Measurements from ENCODE around the gene SDSL. TPM values are rescaled to one million over a fixed set of nuclear protein-coding genes. Genes with fewer than 3 reads are reported as not detected.
A peak's percentile ranks its signal among the peaks of the same experiment; 100 is the strongest.

Gene SDSL
- total RNA-seq, 2 experiments from 2014 or later: not detected

DNA sequence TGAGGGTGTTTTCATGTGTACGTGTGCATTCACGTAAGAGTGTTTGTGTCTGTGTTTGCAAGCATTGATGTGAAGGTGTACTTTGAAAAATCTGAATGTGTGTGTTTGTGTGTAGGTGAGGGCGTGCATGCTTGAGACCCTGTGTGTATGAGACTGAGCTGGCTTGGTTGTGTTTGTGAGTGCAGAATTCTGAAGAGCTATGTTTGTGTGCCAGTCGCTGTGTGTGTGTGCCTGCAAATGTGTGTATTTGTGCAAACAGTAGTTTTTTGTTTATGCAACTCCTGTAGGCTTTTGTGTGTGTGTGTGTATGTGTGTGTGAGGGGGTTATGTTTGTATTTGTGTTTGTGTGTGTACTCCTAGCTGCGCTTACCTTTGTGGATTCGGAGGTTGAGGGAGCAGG, 51.2 kb downstream of the SDSL start:
- DNase-seq (ENCODE audit: low spot score): no peak
- Histone ChIP-seq H2AFZ (ENCODE audit: low read length) (no peak overlapping the region), H3K4me2 (ENCODE audit: low read length) (no peak overlapping the region), H3K4me1 (ENCODE audit: insufficient read depth, low read length, poor library complexity, severe bottlenecking) (no peaks in the 10 kb centered on the region), H3K36me3 (ENCODE audit: insufficient read depth, low read length) (no peaks in the 10 kb centered on the region), H3K4me3 (ENCODE audit: low read depth, low read length, poor library complexity, severe bottlenecking) (no peak overlapping the region), H3K9me3 (ENCODE audit: low read length) (no peaks in the 10 kb centered on the region), H3K27ac (ENCODE audit: low read depth, low read length, poor library complexity, severe bottlenecking) (no peak overlapping the region), H3K79me2 (ENCODE audit: insufficient read depth, low read depth, low read length) (no peaks in the 10 kb centered on the region), H3K9me2 (ENCODE audit: insufficient read depth, low read length) (no peaks in the 10 kb centered on the region), H4K20me1 (ENCODE audit: insufficient read depth, low read length) (no peaks in the 10 kb centered on the region)
- intact Hi-C loops (cut with micrococcal nuclease; ENCODE audit: unreplicated experiment): no loop called here
- ChIA-PET CTCF (ENCODE audit: unreplicated experiment) (interaction anchor here (0.6 to 0.7 kb wide), 2 partner anchors 59 to 507 kb away, joined by 3 read pairs; no protein-coding TSS in a partner anchor), POLR2A (no interaction called here)
- TF ChIP-seq, protein P1, sequence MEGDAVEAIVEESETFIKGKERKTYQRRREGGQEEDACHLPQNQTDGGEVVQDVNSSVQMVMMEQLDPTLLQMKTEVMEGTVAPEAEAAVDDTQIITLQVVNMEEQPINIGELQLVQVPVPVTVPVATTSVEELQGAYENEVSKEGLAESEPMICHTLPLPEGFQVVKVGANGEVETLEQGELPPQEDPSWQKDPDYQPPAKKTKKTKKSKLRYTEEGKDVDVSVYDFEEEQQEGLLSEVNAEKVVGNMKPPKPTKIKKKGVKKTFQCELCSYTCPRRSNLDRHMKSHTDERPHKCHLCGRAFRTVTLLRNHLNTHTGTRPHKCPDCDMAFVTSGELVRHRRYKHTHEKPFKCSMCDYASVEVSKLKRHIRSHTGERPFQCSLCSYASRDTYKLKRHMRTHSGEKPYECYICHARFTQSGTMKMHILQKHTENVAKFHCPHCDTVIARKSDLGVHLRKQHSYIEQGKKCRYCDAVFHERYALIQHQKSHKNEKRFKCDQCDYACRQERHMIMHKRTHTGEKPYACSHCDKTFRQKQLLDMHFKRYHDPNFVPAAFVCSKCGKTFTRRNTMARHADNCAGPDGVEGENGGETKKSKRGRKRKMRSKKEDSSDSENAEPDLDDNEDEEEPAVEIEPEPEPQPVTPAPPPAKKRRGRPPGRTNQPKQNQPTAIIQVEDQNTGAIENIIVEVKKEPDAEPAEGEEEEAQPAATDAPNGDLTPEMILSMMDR (conservative IDR thresholded peaks at IDR 0.05; ENCODE audit: low read length): no peak
- no peak for TF ChIP-seq EZH2phosphoT487 (IDR thresholded peaks at IDR 0.05; ENCODE audit: borderline replicate concordance, low read depth, low read length)
- BruUV-seq (replicated peaks): no TSS peak

DNA sequence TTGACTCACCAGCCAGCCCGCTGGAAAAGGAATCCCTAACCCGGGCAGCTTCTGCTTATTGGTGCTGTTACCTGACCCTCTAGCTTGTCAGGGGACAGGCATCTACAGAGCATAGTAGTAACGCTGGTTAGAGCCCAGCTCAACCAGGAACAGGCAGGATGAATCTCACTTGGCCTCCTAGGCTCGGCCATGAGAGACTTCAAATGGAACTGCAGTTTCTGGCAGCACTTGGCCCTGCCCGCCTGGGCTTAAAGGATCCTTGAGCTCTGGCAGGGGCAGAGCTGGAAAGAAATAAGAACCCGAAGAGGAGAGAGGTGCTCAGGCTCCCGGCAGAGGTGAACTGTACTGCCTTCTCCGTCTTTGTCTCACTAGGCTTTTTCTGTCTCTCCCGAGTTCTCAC, 51.8 kb downstream of the SDSL start:
- no peak for TF ChIP-seq EZH2phosphoT487 (IDR thresholded peaks at IDR 0.05; ENCODE audit: borderline replicate concordance, low read depth, low read length)
- TF ChIP-seq, protein P1 (conservative IDR thresholded peaks at IDR 0.05; ENCODE audit: low read length): no peak
- H3K27ac ChIP-seq (ENCODE audit: low read depth, low read length, poor library complexity, severe bottlenecking): no peak overlapping the region
- no peak overlapping the region for H3K4me3 ChIP-seq (ENCODE audit: low read depth, low read length, poor library complexity, severe bottlenecking)
- no TSS peak for BruUV-seq (replicated peaks)
- no peaks in the 10 kb centered on the region for H3K79me2 ChIP-seq (ENCODE audit: insufficient read depth, low read depth, low read length)
- H2AFZ ChIP-seq (ENCODE audit: low read length): no peak overlapping the region
- H3K4me1 ChIP-seq (ENCODE audit: insufficient read depth, low read length, poor library complexity, severe bottlenecking): no peaks in the 10 kb centered on the region
- no peak for DNase-seq (ENCODE audit: low spot score)
- H3K9me3 ChIP-seq (ENCODE audit: low read length): no peaks in the 10 kb centered on the region
- ChIA-PET CTCF (ENCODE audit: unreplicated experiment) (interaction anchor here (0.6 kb wide), 1 partner anchor 507 kb away, joined by 3 read pairs; no protein-coding TSS in a partner anchor), POLR2A (interaction anchor here (0.5 to 0.7 kb wide), 2 partner anchors 18 to 1457 kb away, joined by 3 to 6 read pairs; no protein-coding TSS in a partner anchor)
- H3K4me2 ChIP-seq (ENCODE audit: low read length): peak overlapping the region; percentile 33
- H3K36me3 ChIP-seq (ENCODE audit: insufficient read depth, low read length): no peaks in the 10 kb centered on the region
- intact Hi-C loops (cut with micrococcal nuclease; ENCODE audit: unreplicated experiment): no loop called here
- H4K20me1 ChIP-seq (ENCODE audit: insufficient read depth, low read length): no peaks in the 10 kb centered on the region
- H3K9me2 ChIP-seq (ENCODE audit: insufficient read depth, low read length): no peaks in the 10 kb centered on the region

DNA sequence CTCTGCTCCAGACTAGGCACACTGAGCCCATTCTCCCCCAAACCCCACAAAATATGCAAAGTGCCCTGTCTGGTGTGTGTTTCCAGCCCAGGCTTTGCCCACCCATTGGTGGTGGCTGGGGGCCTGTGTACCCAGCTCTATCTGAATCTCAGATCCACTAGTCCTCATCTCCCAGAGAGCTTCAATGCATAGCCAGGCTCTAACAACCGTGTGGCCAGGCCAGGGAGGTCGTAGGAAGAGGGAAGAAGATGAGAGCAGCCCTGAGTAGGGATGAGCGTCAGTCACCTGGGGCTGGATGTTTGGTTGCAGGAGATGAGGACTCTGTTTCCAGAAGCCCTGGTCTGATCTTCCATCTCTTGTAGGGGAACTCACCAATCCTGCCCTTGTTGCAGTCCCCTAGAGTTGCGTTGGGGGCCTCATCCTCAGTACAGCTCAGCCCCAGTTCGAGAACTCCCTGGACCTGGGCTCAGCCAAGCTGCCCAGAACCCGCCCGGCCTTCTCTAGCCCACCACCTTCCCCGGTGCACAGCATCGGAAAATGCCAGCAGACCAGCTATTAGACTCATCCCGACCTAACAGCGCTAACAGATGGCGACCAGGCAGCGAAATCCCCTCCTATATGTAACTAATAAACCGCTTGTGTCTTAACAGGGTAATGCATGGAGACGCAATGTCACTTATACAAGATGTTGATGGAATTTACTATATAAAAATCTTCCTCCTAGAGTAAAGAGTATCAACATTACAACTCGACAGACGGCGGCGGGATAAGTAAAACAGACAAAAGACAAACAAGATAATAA, 52.7 kb downstream of the SDSL start:
- no peaks in the 10 kb centered on the region for H3K9me3 ChIP-seq (ENCODE audit: low read length)
- H3K36me3 ChIP-seq (ENCODE audit: insufficient read depth, low read length): no peaks in the 10 kb centered on the region
- DNase-seq (ENCODE audit: low spot score): no peak
- TF ChIP-seq, protein P1 (conservative IDR thresholded peaks at IDR 0.05; ENCODE audit: low read length): no peak
- TF ChIP-seq EZH2phosphoT487 (IDR thresholded peaks at IDR 0.05; ENCODE audit: borderline replicate concordance, low read depth, low read length): no peak
- CTCF ChIA-PET (ENCODE audit: unreplicated experiment): no interaction called here
- no peaks in the 10 kb centered on the region for H3K4me1 ChIP-seq (ENCODE audit: insufficient read depth, low read length, poor library complexity, severe bottlenecking)
- no peak overlapping the region for H3K27ac ChIP-seq (ENCODE audit: low read depth, low read length, poor library complexity, severe bottlenecking)
- peak overlapping the region; percentile 33; the same call in 1 of the 2 replicates for H3K4me2 ChIP-seq (ENCODE audit: low read length)
- H3K9me2 ChIP-seq (ENCODE audit: insufficient read depth, low read length): no peaks in the 10 kb centered on the region
- POLR2A ChIA-PET: interaction anchor here (0.5 to 0.7 kb wide), 2 partner anchors 19 to 1458 kb away, joined by 3 to 6 read pairs; no protein-coding TSS in a partner anchor
- H3K79me2 ChIP-seq (ENCODE audit: insufficient read depth, low read depth, low read length): no peaks in the 10 kb centered on the region
- no TSS peak for BruUV-seq (replicated peaks)
- intact Hi-C loops (cut with micrococcal nuclease; ENCODE audit: unreplicated experiment): no loop called here
- H3K4me3 ChIP-seq (ENCODE audit: low read depth, low read length, poor library complexity, severe bottlenecking): no peak overlapping the region
- H2AFZ ChIP-seq (ENCODE audit: low read length): no peak overlapping the region
- no peaks in the 10 kb centered on the region for H4K20me1 ChIP-seq (ENCODE audit: insufficient read depth, low read length)
